Measurements from ENCODE around the gene CCM2.
A peak's percentile ranks its signal among the peaks of the same experiment; 100 is the strongest.

The CCM2 gene

DNA sequence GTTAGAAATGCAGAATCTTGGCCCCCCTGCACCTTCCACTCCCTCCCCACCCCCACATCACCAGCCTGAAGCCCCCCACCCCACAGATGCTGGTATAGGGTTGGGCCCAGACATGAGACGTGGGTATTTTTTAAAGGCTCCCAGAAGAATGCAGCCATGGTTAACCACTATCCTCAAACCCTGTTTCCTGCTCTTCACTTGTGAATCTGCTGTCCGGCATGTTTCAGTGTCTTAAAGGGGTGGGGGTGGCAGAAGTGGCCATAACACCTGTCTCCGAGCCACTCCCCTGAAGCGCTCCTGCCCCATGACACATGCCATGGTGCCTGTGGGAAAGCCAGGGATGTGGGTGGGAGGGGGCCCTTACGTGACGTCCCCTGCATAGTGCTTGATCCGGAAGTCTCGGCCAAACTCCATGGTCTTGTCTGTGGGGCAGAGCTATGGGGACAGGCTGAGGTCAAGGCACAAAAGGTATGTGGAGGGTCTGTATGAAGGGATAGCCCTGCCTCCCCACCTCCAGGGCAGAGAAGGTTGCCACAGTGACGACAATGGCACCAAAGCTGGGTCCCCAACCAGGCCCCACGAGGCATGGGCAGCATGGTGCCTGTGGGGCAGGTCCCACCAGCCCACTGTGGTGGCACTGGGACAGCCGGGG, 30.8 kb upstream of the CCM2 start:
- no peak for DNase-seq (ENCODE audit: low spot score)

GRCh38 chr7:44969701-44970522, 30.1 kb upstream of the CCM2 start:
- no peak for DNase-seq (ENCODE audit: low spot score)

- no peak for DNase-seq (ENCODE audit: low spot score)
Measured at GRCh38 chr7:44970523-44971051, 29.4 kb upstream of the CCM2 start.

DNA sequence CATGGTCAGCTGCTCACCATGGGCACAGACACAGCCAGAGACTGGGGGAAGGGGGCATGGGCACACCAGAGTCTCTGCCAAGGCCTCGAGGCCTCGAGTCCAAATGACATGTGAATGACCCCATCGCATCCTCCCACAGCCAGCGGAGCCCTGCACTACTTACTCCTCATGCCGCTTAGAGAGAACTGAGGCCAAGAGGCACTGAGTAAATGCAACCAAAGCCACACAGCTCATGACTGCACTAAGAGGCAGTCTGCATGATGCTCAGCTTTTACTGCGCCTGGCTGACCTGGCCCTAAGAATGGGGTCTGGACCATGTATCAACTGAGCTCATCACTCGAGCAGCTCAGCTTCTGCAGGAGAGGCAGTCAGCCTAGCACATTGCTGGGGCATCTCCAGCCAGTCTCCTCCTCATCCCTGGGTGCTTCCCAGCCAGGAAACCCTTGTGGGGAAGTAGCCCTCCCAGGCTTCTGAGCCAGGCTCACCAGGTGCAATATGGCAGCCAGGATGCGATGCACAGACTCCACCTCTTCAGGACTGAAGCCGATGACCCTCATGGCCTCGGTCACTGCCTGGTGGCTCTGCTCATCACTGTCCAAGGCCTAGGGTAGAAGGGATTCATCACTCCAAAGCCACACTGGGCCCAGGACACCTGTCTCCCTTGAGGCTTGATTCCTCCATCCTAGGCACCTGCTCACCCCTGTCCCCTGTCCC, 28.7 kb upstream of the CCM2 start:
- no peak for DNase-seq (ENCODE audit: low spot score)

DNA sequence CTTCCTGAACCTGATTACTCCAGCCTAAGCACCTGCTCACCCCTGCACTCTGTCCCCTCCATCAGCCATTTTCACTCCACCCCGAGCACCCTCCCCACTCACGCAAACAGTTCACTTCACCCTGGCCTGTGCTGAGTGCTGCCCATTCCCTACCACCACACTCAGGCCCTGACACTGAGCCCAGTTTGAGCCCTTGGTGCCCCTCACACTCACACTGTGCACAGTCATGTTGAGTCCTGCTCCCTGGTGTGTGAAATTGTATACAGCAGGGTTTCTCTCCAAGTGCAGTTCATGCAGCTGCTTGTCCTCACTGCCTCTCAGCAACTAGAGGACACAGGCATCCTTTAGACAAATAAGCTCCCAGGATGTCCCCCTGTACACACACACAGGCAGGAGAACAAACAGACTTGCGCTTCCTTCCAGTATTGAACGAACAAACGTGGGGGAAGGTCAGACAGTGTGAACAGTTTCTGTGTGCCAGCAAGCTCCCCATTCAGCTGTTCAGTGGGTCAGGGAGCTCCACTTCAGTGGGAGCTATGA, 28.0 kb upstream of the CCM2 start:
- DNase-seq (ENCODE audit: low spot score), result no peak

- DNase-seq (ENCODE audit: low spot score), result no peak
Measured at GRCh38 chr7:44972562-44972961, 27.4 kb upstream of the CCM2 start.

DNA sequence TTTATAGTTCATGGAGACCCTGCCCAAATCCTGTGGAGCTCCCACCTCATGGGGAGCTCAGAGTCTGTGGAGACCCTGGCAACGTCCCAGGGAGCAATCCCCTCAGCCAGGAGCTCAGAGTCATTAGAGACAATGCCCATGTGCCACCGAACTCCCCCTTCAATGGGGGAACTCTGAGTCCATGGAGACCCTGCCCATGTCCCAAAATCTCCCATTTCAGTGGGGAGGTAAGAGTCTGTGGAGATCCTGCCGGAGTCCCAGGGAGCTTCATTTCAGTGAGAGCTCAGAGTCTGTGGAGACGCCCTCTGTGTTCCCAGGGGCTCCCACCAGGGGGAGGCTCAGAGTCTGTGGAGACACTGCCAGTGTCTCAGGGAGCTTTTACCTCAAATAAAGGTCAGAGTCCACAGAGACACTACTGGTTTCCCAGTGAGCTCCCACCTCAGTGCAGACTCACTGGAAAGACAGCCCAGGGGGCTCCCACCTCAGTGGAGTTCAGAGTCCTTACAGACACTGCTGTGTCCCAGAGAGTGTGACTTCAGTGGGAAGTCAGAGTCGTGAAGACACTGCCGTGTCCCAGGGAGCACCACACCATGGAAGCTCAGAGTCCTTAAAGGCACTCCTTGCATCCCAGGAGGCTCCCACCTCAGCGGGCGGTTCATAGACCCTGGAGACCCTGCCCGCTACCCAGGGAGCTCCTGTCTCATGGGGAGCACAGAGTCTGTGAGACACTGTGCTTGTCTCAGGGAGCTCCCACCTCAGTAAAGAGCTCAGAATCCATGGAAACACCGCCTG, 26.2 kb upstream of the CCM2 start:
- peak; percentile 60 for DNase-seq (ENCODE audit: low spot score)

DNA sequence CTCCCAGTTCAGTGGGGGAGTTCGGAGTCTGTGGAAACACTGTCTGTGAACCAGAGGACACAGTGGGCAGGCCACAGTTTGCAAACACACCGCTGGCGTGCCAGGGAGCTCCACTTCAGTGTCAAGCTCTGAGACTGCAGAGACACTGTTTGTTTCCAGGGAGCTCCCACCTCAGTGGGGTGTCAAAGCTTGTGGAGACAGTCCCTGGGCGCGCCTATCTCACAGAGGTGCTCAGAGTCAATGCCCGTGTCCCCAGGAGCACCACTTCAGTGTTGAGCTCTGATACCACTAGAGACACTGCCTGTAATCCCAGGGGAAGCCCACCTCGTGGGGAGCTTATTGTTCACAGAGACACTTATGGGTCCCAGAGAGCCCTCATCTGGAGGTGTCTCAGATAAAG, 25.5 kb upstream of the CCM2 start:
- DNase-seq (ENCODE audit: low spot score), result no peak

- no peak for DNase-seq (ENCODE audit: low spot score)
Measured at GRCh38 chr7:44975331-44976039, 24.5 kb upstream of the CCM2 start.

DNA sequence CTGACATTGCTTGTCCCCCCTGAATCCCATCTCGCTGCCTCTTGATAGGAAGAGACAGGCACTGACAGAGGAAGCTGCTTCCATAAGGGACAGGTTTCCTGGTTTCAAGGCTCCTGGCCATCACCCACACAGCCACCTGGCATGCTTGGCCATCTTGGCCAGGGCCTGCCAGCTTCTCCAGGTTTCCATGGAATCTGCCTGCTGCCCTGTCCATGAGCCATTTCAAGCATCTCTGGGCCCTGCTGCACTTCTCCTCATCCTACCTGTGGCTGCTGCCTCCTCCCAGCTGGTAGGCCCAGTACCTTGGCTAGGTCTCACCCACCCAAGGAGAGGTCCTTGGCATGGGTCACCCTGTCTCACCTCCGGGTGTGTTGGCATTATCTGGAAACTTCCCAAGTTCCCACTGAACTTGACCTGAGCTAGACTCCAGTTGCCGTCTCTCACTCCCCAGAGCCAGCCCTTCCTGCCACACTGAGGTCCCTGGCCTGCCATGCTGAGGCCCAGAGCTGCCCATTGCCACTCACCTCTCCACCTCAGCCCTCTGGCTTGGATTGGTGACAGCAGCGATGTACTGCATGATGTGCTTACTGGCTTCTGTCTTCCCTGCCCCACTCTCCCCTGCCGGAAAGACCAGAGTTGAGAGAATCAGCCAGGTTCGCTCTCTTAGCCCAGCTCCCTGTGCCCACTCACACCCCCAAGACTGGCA, 23.8 kb upstream of the CCM2 start:
- no peak for DNase-seq (ENCODE audit: low spot score)

GRCh38 chr7:44976746-44977196, 23.2 kb upstream of the CCM2 start:
- DNase-seq (ENCODE audit: low spot score), result no peak

DNA sequence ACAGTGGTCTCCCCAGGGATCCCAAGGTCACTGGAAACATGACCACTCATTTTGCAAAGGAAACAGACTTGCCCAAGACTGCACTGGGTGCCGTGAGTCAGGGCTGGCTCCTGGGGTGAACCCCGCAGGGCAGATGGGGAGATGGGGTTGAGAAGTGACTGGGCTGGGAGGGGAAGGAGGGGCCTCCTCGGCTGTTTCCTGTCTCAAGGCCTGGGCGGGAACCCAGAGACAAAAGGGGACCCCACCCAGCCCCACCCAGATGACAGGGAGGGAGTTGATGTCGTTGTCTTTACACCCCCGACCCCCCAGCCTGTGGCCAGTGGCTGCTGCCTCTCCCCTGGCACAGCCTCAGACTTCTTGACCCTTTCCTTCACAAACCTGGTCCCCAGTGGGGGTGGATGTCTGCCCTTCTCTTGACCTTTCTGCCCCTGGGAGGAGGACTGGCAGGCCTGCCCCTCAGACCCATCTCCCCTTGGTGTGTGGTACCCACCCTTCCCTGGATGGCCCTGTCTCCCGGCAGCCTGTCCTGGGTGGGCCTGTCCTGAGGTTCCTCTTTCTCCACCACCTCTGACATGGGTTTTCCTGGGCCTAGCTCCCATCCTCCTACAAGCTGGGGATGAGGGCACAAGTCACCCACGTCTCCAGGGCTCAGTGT, 22.6 kb upstream of the CCM2 start:
- no peak for DNase-seq (ENCODE audit: low spot score)

DNA sequence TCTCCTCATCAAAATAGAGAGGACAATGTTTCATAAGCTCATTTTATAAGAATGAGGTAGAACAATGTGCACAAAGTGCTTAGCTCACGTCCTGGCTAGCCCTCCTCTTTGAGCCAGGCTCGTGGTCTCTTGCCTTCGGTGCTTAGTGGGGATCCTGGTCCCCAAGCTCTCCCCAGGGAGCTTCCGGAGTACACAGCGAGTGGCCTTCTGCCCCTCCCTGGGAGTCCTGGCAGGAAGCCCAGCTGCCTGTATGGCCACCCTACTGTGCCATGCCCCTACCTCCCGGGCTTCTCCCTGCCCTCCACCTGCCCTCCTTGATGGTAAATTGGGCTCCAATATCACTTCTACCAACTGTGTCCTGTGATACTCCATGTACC, 22.1 kb upstream of the CCM2 start:
- DNase-seq (ENCODE audit: low spot score), result no peak

GRCh38 chr7:44978511-44979366, 21.3 kb upstream of the CCM2 start, which contains the start of gene MYO1G:
Gene MYO1G, minus strand, starts transcription at chr7:44979015. Its CDS starts 54 bp downstream, at chr7:44978961.
- no peak for DNase-seq (ENCODE audit: low spot score)

- DNase-seq (ENCODE audit: low spot score), result no peak
Measured at GRCh38 chr7:44979481-44980392, 20.3 kb upstream of the CCM2 start.

GRCh38 chr7:44980393-44981034, 19.5 kb upstream of the CCM2 start:
- no peak for DNase-seq (ENCODE audit: low spot score)

DNA sequence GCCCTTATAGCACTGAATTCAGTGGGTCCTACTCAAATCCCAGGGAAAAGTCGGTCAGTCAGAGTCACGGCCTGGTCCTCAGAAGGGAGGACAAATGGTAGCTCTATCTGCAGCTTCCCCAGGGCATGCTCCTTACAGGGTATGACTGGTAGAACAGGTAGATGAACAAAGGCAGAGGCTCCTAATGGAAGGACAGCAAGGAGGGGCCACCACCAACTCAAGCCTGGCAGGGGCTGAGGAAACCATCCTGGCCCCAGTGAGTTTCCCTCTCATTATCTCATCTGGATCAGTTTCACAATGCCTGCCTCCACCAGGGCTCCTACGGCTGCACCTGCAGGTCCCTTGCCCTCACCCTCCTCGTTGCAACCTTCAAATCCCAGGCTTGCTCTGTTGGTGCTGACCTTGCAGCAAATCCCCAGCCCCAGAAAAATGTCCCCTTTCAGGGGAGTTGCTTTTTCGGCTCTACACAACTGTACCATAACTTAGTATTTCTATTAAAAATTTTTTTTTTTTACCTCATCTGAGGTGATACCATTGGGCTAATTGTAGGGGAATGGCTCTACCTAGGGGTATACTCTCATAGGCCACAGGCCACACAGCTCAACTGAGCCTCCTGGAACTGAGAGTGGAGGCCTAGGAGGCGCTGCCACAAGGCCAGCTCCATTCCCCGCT, 18.8 kb upstream of the CCM2 start:
- no peak for DNase-seq (ENCODE audit: low spot score)

Data from ecto neural progenitor cell (in vitro differentiated cells).